Right hindlimb (tissue), 1 donor: ENCODE results near the gene RAMP2.
"Not testable (repeated sequence)": the region's sequence is repeated elsewhere in the genome, so short reads cannot be mapped to it uniquely, and the experiment has no call there.

Experiments used
- DNase-seq: peaks from one replicate; pipeline ENCODE4 v3.0.0-alpha.2; 2018

Gene RAMP2

GRCh38 chr17:42769964-42770363 lies 8.9 kb downstream of the RAMP2 start:
- not testable (repeated sequence) for DNase-seq

- no peak for DNase-seq
Observed at GRCh38 chr17:42772945-42773289, 11.9 kb downstream of the RAMP2 start.

DNA sequence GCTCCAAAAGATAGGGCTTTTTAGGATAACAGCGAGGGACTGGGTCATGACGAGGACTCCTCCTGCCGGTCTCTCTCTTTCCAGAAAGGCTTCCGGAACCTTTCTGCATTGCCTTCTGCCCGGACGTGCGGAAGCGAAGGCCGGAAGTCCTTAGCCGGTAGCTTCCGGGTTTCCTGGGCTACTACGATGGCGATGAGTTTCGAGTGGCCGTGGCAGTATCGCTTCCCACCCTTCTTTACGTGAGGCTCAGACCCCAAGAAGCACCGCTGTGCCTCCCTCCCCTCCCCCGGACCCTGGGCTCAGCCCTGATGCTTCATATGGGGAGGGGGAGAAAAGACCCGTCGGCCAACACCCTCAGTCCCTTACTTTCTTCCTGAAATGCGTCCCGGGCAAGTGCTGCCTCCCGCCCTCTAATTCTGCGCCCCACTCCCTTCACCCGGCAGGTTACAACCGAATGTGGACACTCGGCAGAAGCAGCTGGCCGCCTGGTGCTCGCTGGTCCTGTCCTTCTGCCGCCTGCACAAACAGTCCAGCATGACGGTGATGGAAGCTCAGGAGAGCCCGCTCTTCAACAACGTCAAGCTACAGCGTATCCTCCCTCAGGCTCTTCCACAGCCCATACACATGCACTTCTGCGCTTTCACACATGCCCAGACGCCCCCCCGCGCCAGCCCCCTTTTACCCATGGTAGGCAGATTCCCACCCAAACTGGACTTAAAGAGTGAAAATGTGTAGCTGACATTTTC lies 12.4 kb downstream of the RAMP2 start, which contains the start of gene VPS25:
VPS25 (plus strand) TSS at position 160 of the 746 bp plus-strand sequence; CDS start at position 187, 27 bp downstream.
- DNase-seq = peak; percentile 86

DNA sequence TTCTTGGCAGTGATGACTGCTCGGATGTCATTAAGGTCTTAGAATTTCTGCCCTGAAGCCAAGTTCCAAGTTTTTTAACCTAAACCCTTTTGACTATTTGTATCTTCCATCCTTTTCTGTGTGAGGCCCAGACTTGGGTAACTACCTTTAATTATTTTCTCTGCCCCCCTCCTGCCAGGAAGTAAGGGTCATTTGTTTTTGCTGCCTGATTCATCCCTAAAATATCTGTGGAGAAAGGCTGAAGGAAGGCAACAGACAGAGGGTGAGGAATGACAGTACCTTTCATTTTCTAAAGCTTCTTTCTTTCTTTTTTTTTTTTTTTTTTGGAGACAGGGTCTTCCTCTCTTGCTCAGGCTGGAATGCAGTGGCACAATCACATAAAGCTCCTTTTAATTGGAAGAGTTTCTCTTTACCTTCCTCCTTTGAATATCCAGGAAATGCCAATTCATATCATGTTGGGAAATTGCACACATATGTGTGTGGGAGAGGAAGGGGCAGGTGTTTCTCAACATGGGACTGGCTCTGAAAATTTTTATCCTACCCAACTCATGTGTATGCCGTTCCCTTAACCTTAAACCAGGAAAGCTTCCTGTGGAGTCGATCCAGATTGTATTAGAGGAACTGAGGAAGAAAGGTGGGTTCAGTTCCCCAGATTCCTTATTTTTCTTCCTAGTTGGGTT lies 13.2 kb downstream of the RAMP2 start:
- no peak for DNase-seq

GRCh38 chr17:42775534-42776098 lies 14.6 kb downstream of the RAMP2 start:
- no peak for DNase-seq

DNA sequence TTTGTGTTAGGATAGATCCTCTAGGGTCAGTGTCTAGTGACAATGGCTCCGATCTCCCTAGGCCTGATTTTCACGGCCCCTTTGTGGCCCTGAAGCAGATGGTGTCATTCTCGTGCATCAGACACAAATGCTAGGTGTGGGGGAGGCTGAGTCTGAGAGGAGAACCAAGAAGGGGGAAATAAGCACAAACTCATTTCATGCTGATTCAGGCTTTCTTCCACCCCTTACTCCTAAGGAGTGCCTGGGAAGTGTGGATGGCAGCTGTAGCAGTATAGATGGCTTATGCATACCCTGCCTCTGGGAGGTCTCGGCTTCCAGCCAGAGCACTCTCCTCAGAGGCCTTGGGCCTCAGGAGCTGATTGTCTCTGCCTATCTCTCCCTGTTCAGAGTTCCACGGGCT lies 17.5 kb downstream of the RAMP2 start:
- DNase-seq = no peak

GRCh38 chr17:42779304-42779935 lies 18.4 kb downstream of the RAMP2 start:
- no peak for DNase-seq

DNA sequence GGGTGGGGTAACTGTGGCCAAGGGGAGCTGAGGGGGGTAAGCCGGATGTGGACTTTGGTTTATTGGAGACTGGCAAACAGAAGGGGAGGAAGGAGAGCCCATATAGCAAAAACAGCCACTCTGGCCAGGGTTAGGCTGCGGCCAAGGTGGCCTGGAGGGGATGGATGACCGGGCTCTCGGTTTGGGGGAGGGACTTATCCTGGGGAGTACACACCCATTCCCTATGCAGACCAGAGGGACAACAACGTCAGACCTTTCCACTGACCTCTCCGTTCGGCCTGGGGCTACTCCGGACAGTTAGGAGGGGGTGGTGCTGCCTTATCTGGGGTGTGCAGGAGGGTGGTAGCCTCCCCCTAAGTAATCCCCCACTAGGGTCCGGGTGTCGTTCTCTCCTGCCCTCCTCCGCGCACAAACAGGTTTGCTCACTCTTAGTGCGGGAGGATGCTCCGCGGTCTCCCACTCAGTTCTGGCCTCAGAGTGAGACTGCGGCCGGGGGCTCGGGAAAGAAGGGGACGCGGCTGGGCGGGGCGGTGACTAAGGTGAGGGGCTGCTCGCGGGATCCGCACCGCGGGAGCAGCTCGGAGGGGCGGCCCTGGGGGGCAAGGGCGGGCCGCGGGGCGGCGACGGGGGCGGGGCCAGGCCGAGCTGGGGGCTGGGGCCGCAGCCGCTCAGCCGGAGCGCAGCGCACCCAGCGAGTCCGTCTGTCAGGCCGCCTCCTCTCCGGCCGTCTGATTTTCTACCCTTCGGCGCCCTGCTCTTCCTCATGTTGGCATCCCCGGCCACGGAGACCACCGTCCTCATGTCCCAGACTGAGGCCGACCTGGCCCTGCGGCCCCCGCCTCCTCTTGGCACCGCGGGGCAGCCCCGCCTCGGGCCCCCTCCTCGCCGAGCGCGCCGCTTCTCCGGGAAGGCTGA lies 19.2 kb downstream of the RAMP2 start, which contains the start of gene WNK4:
WNK4 (plus strand) TSS at position 675 of the 915 bp plus-strand sequence; CDS start at position 764, 89 bp downstream.
- peak; percentile 52 for DNase-seq

DNA sequence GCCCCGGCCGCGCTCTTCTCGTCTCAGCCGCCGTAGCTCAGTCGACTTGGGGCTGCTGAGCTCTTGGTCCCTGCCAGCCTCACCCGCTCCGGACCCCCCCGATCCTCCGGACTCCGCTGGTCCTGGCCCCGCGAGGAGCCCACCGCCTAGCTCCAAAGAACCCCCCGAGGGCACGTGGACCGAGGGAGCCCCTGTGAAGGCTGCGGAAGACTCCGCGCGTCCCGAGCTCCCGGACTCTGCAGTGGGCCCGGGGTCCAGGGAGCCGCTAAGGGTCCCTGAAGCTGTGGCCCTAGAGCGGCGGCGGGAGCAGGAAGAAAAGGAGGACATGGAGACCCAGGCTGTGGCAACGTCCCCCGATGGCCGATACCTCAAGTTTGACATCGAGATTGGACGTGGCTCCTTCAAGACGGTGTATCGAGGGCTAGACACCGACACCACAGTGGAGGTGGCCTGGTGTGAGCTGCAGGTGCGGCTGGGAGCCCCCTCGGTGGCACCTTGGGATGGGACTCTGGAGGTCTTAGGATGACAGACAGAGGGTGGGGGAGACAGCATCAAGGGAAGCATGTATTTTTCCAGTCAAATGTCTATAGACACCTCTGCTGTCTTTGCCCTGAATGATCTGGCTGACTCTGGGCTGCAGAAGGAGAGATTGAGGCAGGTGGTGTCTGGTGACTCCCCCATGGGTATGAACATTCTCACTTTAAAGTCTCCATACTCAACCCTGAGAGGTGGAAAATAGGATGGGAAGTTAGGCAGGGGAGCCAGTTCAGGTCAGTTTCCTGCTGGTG lies 20.0 kb downstream of the RAMP2 start:
- no peak for DNase-seq

GRCh38 chr17:42781639-42782165 lies 20.7 kb downstream of the RAMP2 start:
- DNase-seq = no peak

DNA sequence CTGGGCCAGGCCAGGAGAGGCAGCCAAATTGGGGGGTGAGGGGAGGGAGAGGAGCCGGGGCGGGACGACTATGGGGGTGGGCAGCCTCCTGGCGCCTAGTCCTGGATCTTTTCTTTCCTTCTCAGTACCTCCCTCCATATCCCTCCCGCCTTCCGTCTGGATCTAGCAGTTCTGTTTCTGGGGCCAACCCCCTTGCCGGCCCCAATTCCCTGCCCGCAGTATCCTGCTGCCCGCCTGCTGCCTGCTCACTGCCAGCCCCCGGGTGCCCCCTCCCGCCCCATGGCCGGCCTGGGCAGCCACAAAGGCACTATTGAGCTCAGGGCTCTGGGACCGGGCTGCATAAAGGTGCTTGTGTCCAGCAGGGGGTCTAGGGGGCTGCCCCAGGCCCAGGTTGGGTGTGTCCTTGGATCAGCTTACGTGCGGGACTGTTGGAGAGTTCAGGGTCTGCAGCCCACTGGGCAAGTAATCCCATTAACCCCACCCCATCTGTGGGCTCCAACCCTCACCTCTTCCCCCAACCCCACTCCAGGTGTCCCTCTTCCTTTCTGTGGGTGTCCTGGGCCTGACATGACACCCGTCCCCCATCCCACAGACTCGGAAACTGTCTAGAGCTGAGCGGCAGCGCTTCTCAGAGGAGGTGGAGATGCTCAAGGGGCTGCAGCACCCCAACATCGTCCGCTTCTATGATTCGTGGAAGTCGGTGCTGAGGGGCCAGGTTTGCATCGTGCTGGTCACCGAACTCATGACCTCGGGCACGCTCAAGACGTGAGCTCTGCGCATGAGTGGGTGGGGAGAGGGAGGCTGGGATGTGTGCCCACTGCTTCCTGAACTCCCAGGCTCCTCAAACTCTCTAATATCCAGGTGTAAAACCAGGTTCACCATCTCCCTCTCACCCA lies 21.4 kb downstream of the RAMP2 start:
- peak; percentile 69 for DNase-seq

GRCh38 chr17:42783062-42783790 lies 22.2 kb downstream of the RAMP2 start:
- no peak for DNase-seq

- no peak for DNase-seq
Observed at GRCh38 chr17:42783791-42784138, 22.7 kb downstream of the RAMP2 start.

DNA sequence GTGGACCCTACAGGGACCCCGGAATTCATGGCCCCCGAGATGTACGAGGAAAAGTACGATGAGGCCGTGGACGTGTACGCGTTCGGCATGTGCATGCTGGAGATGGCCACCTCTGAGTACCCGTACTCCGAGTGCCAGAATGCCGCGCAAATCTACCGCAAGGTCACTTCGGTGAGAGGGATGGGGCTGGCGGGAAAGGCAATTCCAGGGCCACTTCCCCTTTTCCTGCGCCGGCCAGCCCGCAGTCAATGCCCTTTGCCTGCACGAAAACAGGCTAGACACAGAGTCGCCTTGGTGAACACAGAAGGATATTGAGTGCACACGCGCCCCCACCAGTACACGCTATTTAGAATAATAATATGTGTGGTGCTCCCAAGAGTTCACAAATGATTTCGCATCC lies 23.4 kb downstream of the RAMP2 start:
- no peak for DNase-seq

DNA sequence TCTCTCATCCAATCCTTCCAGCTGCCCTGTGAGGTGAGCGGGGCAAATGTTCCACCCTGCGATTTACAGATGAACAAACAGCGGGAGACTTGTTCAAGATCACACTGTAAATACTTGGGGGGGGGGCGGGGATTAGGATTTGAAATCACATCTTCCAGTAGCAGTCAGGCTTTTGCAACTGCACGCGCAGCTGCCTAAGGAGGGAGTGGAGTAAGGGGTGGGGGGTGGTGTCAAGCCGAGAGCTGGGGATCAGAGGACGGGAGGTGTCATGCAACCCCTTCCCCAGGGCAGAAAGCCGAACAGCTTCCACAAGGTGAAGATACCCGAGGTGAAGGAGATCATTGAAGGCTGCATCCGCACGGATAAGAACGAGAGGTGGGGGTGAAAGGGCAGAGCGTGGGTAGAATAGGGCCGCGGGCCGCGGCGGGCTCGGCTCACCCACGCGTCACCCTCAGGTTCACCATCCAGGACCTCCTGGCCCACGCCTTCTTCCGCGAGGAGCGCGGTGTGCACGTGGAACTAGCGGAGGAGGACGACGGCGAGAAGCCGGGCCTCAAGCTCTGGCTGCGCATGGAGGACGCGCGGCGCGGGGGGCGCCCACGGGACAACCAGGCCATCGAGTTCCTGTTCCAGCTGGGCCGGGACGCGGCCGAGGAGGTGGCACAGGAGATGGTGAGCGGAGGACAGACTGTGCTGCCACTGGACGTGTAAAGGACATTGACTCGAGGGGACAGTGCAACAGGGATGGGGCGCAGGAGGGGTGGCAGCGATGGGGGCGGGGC lies 24.0 kb downstream of the RAMP2 start:
- DNase-seq = no peak

DNA sequence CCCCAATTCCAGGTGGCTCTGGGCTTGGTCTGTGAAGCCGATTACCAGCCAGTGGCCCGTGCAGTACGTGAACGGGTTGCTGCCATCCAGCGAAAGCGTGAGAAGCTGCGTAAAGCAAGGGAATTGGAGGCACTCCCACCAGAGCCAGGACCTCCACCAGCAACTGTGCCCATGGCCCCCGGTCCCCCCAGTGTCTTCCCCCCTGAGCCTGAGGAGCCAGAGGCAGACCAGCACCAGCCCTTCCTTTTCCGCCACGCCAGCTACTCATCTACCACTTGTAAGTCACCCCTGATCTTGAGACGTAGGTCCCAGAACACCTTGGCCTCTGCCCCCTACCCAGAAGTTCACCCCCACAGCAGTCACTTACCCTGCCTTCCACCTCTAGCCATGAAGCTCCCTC lies 26.2 kb downstream of the RAMP2 start:
- no peak for DNase-seq

GRCh38 chr17:42791948-42792347 lies 30.9 kb downstream of the RAMP2 start:
- DNase-seq = no peak

GRCh38 chr17:42792545-42792944 lies 31.5 kb downstream of the RAMP2 start:
- no peak for DNase-seq

DNA sequence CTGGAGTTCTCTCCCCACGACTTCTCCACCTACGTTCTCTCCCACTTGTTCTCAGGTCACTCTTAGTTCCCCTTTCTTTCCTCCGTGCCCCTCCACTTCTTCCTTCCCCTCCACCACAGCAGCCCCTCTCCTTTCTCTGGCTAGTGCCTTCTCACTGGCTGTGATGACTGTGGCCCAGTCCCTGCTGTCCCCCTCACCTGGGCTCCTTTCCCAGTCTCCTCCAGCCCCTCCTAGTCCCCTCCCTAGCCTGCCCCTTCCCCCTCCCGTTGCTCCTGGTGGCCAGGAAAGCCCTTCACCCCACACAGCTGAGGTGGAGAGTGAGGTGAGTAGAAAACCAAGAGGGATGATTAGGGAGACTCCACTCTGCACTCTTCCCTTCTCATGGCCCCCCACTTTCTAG lies 34.0 kb downstream of the RAMP2 start:
- no peak for DNase-seq
